Fibroblast of peridontal ligament (primary cell): ENCODE measurements around the gene CYP17A1.
A peak's percentile ranks its signal among the peaks of the same experiment; 100 is the strongest.
"Not testable (repeated sequence)": the region's sequence is repeated elsewhere in the genome, so short reads cannot be mapped to it uniquely, and the experiment has no call there.

Experiments used
- DNase-seq: peaks from one replicate; pipeline ENCODE4 v3.0.0-alpha.2; 2010; ENCODE audit errors: extremely low read depth

Gene CYP17A1, protein sequence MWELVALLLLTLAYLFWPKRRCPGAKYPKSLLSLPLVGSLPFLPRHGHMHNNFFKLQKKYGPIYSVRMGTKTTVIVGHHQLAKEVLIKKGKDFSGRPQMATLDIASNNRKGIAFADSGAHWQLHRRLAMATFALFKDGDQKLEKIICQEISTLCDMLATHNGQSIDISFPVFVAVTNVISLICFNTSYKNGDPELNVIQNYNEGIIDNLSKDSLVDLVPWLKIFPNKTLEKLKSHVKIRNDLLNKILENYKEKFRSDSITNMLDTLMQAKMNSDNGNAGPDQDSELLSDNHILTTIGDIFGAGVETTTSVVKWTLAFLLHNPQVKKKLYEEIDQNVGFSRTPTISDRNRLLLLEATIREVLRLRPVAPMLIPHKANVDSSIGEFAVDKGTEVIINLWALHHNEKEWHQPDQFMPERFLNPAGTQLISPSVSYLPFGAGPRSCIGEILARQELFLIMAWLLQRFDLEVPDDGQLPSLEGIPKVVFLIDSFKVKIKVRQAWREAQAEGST

DNA sequence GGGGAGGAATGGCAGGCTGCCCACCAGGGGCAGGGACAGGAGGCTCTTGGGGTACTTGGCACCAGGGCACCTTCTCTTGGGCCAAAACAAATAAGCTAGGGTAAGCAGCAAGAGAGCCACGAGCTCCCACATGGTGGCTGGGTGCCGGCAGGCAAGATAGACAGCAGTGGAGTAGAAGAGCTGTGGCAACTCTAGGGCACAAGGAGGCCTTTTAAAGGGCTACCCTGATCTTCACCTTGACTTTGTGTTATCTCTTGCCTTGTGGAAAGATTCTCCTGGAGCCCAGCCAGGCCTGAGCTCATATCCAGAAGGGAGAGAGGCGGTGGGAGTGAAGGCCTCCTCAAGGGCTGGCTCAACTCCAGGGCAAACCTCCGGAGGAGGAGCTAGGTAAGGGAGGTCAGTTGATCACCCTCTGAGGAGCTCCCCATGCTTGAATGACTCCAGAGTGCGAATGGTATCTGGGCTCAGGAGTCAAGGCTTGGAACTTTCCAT lies at the start of gene CYP17A1:
Gene CYP17A1, minus strand, starts transcription at position 184 of the 492 bp plus-strand sequence. Its CDS starts 52 bp downstream, at position 132.
- DNase-seq, result no peak

DNA sequence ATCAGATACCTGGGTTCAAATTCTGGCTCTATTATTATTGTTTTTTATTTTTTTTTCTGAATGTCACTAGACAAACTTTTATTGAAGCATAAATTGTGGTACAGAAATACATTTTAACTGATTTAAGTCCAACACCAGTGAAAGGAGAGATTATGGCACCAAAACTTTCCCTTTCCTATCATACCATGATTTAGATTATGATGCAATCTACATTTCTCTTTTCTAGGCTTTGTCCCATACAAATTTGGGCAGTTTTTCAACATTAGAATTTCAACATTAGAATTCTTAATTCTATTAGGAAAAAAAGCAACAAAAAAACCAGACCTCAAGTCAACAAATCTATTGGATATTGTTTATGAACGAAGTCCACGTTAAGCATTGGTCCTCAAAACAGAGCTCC lies 43.0 kb upstream of the CYP17A1 start:
- no peak for DNase-seq

DNA sequence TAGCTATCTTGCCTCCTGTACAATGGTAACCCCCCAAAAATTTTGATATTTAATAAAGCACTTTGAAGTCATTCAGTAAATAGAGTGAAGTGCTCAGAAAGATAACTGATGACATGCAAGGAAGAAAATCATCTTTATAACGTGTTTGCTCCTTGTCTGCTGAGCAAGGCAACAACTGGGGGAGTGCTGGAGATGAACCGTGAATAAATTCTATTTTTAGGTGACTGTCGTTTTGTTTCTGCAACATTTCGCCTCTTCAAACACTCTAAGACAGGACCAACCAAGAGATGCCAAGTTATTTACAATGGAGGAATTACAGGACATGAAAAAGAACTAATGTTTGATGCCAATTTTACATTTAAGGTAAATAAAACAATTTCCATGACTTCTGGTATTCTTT lies 41.4 kb upstream of the CYP17A1 start:
- DNase-seq, result no peak

DNA sequence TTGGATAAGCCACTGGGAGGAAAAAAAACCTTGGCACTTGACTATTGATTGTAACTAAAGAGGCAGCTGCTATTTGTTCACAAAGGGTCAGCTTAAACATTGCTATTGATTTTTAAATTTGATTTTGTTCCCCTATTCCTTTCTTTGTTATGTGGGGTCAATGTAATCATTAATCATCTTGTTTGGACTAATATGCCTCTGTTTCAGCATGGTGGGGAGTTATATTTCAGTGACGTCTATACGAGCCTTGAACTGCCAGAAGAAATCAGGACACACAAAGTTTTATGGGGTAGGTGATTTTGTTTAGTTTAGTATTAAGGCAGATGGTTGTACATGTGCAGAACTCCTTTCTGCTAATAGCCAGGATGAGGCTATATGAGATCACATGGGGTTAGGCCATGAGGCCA lies 39.5 kb upstream of the CYP17A1 start:
- no peak for DNase-seq

DNA sequence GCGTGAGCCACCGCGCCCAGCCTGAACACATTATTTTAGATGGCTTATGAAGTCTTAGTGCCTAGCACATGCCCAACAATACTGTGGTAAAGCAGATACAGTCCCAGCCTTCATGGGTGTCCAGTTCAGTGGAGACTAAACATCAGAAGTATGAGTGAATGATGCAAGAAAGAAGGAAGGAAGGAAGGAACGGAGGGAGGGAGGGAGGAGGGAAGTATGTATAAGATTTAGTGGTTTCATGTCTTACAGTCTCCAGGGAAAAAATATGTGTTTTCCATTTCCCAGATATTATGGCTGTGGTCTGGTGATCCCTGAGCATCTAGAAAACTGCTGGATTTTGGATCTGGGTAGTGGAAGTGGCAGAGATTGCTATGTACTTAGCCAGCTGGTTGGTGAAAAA lies 35.0 kb upstream of the CYP17A1 start:
- DNase-seq, result peak; percentile 38

DNA sequence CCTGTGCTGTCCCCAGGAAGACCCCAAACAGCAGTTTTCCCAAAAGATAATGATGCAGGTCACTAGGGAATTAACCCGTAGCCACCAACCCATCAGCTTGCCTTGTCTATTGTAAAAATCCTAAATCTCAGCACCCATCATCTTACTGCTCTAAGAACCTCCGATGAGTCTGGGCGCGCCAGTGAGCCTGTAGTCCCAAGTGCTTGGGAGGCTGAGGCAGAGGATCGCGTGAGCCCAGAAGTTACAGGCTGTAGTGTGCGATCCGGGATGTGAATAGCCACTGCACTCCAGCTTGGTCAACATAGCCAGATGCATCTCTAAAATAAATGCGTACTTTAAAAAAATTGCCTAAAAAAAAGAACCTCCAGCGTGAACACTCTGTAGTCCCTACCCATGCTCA lies 33.0 kb upstream of the CYP17A1 start:
- DNase-seq, result no peak

DNA sequence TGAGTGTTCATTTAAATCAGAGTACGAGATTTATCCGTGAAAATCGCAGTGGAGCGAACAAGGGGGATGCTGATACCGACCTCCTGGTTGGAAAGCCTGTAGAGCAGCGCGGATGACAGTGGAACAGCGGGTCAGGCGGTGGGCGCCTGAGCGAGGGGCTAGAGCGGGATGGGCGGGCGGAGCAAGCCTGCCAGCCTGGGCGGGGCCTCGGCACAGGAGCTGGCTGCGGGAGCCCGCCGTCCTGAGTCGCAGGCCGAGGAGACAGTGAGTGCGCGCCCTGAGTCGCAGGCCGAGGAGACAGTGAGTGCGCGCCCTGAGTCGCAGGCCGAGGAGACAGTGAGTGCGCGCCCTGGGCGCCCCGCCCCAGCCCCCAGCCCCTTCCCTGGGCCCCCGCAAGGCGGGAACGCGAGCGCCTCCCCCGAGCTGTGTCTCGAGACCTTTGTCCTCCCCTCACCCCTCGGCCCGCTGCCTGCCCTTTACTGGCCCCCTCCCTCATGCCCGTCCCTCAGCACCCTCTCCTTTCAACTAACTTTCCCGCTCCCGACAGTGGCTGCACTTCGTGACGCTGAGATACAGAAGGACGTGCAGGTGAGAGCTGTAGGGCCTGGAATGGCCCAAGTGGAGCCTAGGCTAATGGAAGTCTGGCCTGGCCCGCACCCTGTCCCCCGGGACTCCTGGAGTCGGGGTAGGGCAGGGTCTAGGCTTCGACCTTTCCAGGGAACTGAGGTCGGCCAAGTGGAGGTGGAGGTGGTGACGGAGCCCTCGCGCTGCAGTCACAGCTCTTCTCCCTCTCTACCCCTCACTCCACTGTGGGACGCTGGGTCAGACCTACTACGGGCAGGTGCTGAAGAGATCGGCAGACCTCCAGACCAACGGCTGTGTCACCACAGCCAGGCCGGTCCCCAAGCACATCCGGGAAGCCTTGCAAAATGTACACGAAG lies 32.3 kb upstream of the CYP17A1 start, which contains the start of gene AS3MT:
Gene AS3MT, plus strand, starts transcription at position 213 of the 941 bp plus-strand sequence. Its CDS starts 123 bp downstream, at position 336.
- no peak for DNase-seq

DNA sequence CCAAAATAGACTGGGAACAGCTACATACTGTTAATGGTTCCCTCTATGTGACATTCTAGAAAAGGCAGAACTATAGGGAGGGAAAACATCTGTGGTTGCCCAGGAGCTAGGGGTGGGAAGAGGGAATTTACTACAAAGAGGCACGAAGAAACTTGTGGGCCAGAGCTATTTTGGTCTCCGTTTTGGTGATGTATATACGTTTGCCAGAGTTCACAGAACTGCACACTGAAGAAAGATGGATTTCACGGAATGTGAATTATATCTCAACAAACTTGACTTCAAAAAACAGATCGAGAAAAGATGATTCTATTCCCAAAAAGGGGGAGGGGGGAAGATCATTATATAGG lies 31.7 kb upstream of the CYP17A1 start:
- peak; percentile 34 for DNase-seq

DNA sequence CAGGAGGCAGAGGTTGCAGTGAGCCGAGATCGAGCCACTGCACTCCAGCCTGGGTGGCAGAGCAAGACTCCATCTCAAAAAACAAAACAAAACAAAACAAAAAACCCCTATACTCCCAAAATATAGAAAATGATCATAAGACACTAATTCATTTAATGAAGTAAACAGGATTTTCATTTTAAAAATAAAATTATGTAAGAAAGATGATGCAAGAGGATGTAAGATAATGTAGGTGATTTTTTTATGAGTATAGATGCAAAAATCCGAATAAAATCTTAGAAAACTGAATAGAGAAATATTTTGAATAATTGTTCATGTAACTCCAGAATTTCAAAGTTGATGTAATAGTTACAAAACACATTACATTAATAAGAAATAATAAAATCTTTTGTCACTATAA lies 28.4 kb upstream of the CYP17A1 start:
- DNase-seq, result no peak

DNA sequence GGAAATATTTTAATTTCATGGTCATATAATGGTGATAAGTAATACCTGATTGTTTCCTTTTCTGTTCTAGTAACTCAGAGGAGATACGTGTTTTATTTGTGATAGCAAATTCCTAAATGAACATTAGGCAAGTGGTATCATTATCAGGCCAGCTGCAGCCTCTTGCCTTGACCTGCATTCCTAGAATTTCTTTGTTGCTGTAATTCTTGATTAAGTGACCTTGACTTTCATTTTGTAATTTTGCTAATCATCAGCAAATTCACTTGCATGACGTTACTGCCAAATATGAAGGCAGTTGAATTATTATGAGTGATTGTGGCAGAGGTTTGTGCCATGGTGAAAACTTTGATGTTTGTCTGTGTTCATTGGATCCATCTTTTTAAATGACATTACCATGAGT lies 26.4 kb upstream of the CYP17A1 start:
- DNase-seq, result no peak

DNA sequence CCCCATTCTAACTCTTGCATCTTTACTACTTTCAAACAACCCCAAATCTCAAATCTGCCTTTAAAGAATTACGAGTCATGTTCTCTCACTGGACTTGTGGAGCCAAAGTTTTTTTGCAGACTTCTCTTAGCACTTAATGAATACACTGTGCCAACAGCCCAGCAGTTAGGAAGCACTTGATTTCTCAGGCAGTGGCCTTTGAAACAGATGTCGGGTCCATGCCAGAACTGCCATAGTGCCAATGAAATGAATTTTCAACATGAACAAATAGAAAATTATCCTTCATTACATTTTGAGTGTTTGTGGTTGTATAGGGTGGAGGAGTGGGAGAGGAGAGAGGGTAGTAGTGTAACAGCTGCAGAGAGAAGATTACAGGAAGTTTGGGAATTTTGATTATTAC lies 22.7 kb upstream of the CYP17A1 start:
- DNase-seq, result peak; percentile 61

DNA sequence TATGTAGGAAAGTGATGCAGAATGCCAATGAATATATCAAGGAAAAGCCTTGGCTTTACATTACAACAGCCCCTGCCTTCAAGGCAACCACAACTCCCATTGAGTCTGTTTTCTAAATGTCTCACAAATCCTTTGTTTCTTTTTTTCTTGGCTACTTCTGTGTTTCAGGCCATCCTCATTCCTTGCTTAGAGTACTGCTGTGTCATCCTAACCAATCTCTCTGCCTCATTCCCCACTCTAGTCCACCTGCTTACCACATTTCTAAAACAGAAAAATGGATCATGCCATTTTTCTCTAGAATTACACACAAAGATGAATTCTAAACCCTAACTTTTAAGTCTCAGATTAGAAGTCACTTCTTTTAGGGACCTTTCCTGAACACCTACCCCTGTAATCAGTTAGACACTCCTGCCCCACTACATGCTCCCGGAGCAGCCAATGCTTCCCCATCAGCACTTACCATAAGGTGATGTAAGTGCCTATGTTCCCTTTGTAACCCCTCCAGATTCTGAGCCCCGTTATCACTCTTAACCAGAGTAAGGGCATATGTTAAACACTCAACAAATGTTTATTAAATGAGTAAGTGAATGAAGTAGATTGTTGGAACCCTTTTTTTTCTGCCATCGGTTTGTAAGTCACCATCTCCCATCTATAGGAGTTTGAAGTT lies 19.7 kb upstream of the CYP17A1 start:
- no peak for DNase-seq

DNA sequence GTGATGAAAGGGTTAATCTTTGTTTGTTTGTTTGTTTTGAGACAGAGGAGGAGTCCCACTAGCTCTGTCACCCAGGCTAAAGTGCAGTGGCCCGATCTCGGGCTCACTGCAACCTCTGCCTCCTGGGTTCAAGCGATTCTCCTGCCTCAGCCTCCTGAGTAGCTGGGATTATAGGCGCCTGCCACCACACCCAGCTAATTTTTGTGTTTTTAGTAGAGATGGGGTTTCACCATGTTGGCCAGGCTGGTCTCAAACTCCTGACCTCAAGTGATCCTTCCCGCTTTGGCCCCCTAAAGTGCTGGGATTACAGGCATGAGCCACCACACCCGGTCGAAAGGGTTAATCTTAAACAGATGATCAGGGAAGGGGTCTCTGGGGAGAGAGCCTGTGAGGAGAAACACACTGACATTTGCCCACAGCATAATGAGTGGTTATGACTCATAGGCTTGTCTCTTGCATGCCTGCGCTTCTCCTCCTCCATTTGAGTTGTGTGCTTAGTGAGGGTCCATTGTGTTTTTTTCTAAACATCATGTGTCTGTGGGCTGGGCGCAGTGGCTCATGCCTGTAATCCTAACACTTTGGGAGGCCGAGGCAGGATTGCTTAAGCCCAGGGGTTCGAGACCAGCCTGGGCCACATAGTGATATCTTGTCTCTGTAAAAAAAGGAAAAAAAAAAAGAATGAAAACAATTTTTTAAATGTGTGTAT lies 18.7 kb upstream of the CYP17A1 start:
- DNase-seq, result peak; percentile 100

DNA sequence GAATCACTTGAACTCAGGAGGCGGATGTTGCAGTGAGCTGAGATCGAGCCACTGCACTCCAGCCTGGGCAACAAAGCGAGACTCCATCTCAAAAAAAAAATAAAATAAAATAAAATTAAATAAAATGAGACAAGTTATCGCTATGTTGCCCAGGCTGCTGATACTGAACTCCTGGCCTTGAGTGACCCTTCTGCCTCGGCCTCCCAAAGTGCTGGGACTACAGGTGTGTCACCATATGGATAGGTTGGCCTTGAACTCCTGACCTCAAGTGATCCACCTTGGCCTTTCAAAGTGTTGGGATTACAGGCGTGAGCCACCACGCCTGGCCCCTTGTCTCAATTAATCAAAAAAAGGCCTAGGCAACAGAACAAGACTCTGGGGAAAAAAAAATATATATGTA lies 16.0 kb upstream of the CYP17A1 start:
- not testable (repeated sequence) for DNase-seq

DNA sequence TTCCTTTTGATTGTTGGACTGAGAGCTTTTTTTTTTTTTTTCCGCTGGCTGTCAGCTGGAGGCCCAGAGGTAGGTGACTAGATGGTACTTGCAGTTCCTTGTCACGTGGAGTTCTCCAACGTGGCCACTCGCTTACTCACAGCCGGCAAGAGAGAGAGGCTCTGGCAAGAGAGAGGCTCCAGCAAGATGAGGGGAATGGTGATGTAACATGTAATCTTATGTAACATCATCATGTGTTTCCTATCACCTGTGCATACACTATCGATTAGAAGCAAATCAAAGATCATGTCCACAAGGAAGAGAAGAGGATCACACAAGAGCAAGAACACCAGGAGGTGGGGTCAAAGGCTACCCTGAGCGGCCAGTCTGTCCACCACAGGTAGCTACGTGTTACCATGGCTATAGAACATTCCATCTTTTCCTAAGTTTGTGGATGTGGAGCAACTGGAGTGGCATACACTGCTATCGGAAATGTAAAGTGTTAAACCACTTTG lies 12.9 kb upstream of the CYP17A1 start:
- no peak for DNase-seq

DNA sequence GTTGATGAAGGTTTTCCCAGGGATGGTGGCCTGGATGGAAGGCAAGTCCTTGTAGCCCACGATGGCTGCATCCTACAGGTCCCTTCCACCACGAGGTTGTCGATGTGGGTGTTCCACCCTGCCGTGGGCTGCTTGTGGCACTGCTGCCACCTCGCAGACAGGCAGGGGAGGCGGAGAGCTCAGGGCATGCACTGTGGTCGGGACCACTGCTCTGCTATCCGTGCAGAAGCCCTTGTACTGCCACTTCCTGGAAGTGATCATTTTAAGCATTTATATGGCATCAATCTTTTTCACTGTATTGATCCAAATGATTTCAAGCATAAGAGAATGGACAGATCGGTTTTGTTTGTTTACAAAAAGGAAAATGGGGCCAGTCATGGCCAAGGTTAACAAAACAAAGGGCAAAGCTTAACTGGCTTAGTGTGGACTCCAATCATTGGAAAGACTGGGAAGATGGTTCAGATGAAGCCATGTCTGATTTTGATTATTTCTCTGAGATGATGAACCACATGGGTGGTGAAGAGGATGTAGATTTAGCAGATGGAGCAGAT lies 8.2 kb upstream of the CYP17A1 start:
- no peak for DNase-seq

DNA sequence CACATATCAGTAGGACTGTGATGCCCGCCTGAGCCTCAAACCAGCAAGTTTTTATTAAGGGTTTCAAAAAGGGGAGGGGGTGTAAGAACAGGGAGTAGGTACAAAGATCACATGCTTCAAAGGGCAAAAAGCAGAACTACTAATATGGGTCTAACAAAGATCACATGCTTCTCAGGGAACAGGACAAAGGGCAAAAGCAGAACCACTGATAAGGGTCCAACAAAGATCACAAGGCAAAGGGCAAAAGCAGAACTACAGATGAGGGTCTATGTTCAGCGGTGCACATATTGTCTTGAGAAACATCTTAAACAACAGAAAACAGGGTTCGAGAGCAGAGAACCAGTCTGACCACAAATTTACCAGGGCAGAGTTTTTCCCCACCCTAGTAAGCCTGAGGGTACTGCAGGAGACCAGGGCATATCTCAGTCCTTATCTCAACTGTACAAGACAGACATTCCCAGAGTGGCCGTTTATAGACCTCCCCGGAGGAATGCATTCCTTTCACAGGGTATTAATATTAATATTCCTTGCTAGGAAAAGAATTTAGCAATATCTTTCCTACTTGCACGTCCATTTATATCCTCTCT lies 7.1 kb upstream of the CYP17A1 start:
- DNase-seq, result not testable (repeated sequence)

DNA sequence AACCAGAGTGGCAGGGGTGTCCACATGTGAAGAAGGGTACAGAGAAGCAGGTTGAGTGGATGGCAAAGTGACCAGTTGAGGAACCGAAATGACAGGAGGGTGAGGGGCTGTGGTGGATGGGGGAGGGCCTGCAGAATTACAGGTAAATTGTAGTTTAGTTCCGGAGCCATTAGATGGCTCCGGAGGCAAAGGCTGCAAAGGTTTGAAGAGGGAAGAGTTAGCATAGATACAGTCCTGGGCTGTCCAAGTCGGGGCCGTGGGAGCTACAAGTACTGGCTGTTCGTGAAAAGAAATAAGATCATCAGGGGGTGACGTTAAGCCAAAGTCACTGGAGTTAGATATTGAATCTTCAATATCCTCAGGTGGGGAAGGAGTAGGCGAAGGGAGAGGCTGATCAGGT lies 5.9 kb upstream of the CYP17A1 start:
- not testable (repeated sequence) for DNase-seq

DNA sequence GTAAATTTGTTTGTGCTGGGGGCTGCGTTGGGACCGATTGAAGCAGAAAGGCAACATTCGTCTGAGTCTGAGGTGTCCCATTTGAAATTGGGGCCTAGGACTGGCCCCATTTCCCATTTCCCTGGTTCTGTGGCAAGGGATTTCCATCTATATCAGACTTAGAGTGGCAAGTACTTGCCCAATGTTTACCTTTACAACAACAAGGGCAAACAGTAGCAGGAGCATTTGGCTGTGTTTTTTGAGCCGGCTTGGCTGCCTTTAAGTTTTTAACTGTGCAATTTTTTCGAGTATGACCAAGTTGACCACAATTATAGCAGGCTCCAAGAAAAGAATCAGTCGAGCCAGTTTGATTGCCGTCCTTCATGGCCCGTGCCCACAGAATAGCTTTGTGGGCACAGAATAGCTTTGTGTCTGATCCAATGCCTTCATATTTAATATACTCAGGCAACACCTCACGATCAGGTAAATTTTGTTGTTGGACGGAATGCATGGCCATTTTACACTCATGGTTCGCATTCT lies 4.7 kb upstream of the CYP17A1 start:
- DNase-seq, result no peak
